ENCODE results near the gene PKIG. TPM values are rescaled to one million over a fixed set of nuclear protein-coding genes. Genes with fewer than 3 reads are reported as not detected.

Gene PKIG
- total RNA-seq, 1 donor from 2014 or later: 8.4 TPM

GRCh38 chr20:44593751-44594150, 11.4 kb downstream of the PKIG start:
- DNase-seq (ENCODE audit: low read depth): no peak
- TF ChIP-seq CTCF (IDR thresholded peaks at IDR 0.05; ENCODE audit: insufficient read depth, low read length, severe bottlenecking): no peak
- Histone ChIP-seq H3K4me3 (ENCODE audit: low read depth, low read length) (no peak overlapping the region), H3K36me3 (ENCODE audit: control insufficient read depth, insufficient read depth, low read length) (no peaks in the 10 kb centered on the region), H3K27me3 (ENCODE audit: control insufficient read depth, insufficient read depth, low read length) (no peaks in the 10 kb centered on the region)
- FAIRE-seq: no peak

- TF ChIP-seq CTCF (IDR thresholded peaks at IDR 0.05; ENCODE audit: insufficient read depth, low read length, severe bottlenecking): no peak
- H3K4me3 ChIP-seq (ENCODE audit: low read depth, low read length): no peak overlapping the region
- DNase-seq (ENCODE audit: low read depth) (peak; percentile 46), FAIRE-seq (no peak)
- no peaks in the 10 kb centered on the region for H3K36me3 ChIP-seq (ENCODE audit: control insufficient read depth, insufficient read depth, low read length)
- no peaks in the 10 kb centered on the region for H3K27me3 ChIP-seq (ENCODE audit: control insufficient read depth, insufficient read depth, low read length)
Measured at GRCh38 chr20:44594730-44595129, 12.4 kb downstream of the PKIG start.

- no peak for FAIRE-seq
- peak; percentile 69 for DNase-seq (ENCODE audit: low read depth)
- no peaks in the 10 kb centered on the region for H3K36me3 ChIP-seq (ENCODE audit: control insufficient read depth, insufficient read depth, low read length)
- no peaks in the 10 kb centered on the region for H3K27me3 ChIP-seq (ENCODE audit: control insufficient read depth, insufficient read depth, low read length)
- no peak for TF ChIP-seq CTCF (IDR thresholded peaks at IDR 0.05; ENCODE audit: insufficient read depth, low read length, severe bottlenecking)
- H3K4me3 ChIP-seq (ENCODE audit: low read depth, low read length): no peak overlapping the region
Measured at GRCh38 chr20:44596010-44596409, 13.6 kb downstream of the PKIG start.

- FAIRE-seq: no peak
Measured at GRCh38 chr20:44596876-44597275, 14.5 kb downstream of the PKIG start.

GRCh38 chr20:44597516-44597915, 15.1 kb downstream of the PKIG start:
- Histone ChIP-seq H3K27me3 (ENCODE audit: control insufficient read depth, insufficient read depth, low read length) (no peaks in the 10 kb centered on the region), H3K36me3 (ENCODE audit: control insufficient read depth, insufficient read depth, low read length) (no peaks in the 10 kb centered on the region), H3K4me3 (ENCODE audit: low read depth, low read length) (no peak overlapping the region)
- DNase-seq (ENCODE audit: low read depth) (no peak), FAIRE-seq (no peak)
- TF ChIP-seq CTCF (IDR thresholded peaks at IDR 0.05; ENCODE audit: insufficient read depth, low read length, severe bottlenecking): no peak

More at GRCh38 chr20:44596876-44597275, 14.5 kb downstream of the PKIG start:
- Histone ChIP-seq H3K36me3 (ENCODE audit: control insufficient read depth, insufficient read depth, low read length) (no peaks in the 10 kb centered on the region), H3K27me3 (ENCODE audit: control insufficient read depth, insufficient read depth, low read length) (no peaks in the 10 kb centered on the region), H3K4me3 (ENCODE audit: low read depth, low read length) (no peak overlapping the region)
- TF ChIP-seq CTCF (IDR thresholded peaks at IDR 0.05; ENCODE audit: insufficient read depth, low read length, severe bottlenecking): no peak
- DNase-seq (ENCODE audit: low read depth): no peak

GRCh38 chr20:44597930-44598329, 15.6 kb downstream of the PKIG start:
- Histone ChIP-seq H3K27me3 (ENCODE audit: control insufficient read depth, insufficient read depth, low read length) (no peaks in the 10 kb centered on the region), H3K4me3 (ENCODE audit: low read depth, low read length) (no peak overlapping the region), H3K36me3 (ENCODE audit: control insufficient read depth, insufficient read depth, low read length) (no peaks in the 10 kb centered on the region)
- no peak for TF ChIP-seq CTCF (IDR thresholded peaks at IDR 0.05; ENCODE audit: insufficient read depth, low read length, severe bottlenecking)
- no peak for FAIRE-seq
- no peak for DNase-seq (ENCODE audit: low read depth)

Measured in bronchial epithelial cell (primary cell).